Measurements from ENCODE around the gene KRT28.

Gene KRT28

GRCh38 chr17:40833882-40834281 lies 34.1 kb upstream of the KRT28 start:
- no peak overlapping the region for H3K9ac ChIP-seq (ENCODE audit: insufficient read length)
- peaks cover 18% of the 10 kb centered on the region for H3K36me3 ChIP-seq (ENCODE audit: insufficient read depth, low read length)
- TF ChIP-seq POLR2AphosphoS5 (IDR thresholded peaks at IDR 0.05; ENCODE audit: borderline replicate concordance, low read depth, low read length) (no peak), FOXP2 (optimal IDR thresholded peaks at IDR 0.05; ENCODE audit: control extremely low read depth, extremely low read length, insufficient read depth) (no peak), EZH2 (IDR thresholded peaks at IDR 0.05) (no peak)
- DNase-seq (ENCODE audit: low read depth, low spot score), result no peak
- H3K9me3 ChIP-seq (ENCODE audit: low read depth, low read length), result no peaks in the 10 kb centered on the region
- H3K4me3 ChIP-seq, result no peak overlapping the region
- peak overlapping the region; percentile 88 for H3K27ac ChIP-seq

GRCh38 chr17:40832840-40833239 lies 33.1 kb upstream of the KRT28 start:
- TF ChIP-seq EZH2 (IDR thresholded peaks at IDR 0.05) (no peak), POLR2AphosphoS5 (IDR thresholded peaks at IDR 0.05; ENCODE audit: borderline replicate concordance, low read depth, low read length) (no peak), FOXP2 (optimal IDR thresholded peaks at IDR 0.05; ENCODE audit: control extremely low read depth, extremely low read length, insufficient read depth) (no peak)
- H3K27ac ChIP-seq, result peak overlapping the region; percentile 88
- no peaks in the 10 kb centered on the region for H3K9me3 ChIP-seq (ENCODE audit: low read depth, low read length)
- H3K9ac ChIP-seq (ENCODE audit: insufficient read length), result peak overlapping the region; percentile 34
- H3K36me3 ChIP-seq (ENCODE audit: insufficient read depth, low read length), result peaks cover 18% of the 10 kb centered on the region
- H3K4me3 ChIP-seq, result no peak overlapping the region
- DNase-seq (ENCODE audit: low read depth, low spot score), result no peak

GRCh38 chr17:40830085-40830776 lies 30.5 kb upstream of the KRT28 start:
- Histone ChIP-seq H3K27ac (no peak overlapping the region), H3K4me3 (no peak overlapping the region), H3K9me3 (ENCODE audit: low read depth, low read length) (no peaks in the 10 kb centered on the region), H3K36me3 (ENCODE audit: insufficient read depth, low read length) (peaks cover 14% of the 10 kb centered on the region; the same call in 1 of the 2 replicates), H3K9ac (ENCODE audit: insufficient read length) (no peak overlapping the region)
- no peak for DNase-seq (ENCODE audit: low read depth, low spot score)
- no peak for TF ChIP-seq EZH2 (IDR thresholded peaks at IDR 0.05)
- TF ChIP-seq POLR2AphosphoS5 (IDR thresholded peaks at IDR 0.05; ENCODE audit: borderline replicate concordance, low read depth, low read length), result no peak

GRCh38 chr17:40828454-40829044 lies 28.8 kb upstream of the KRT28 start:
- Histone ChIP-seq H3K9ac (ENCODE audit: insufficient read length) (peak overlapping the region; percentile 73), H3K9me3 (ENCODE audit: low read depth, low read length) (no peaks in the 10 kb centered on the region), H3K27ac (peak overlapping the region; percentile 97), H3K36me3 (ENCODE audit: insufficient read depth, low read length) (peaks cover 5% of the 10 kb centered on the region; the same call in 1 of the 2 replicates), H3K4me3 (peak overlapping the region; percentile 71)
- DNase-seq (ENCODE audit: low read depth, low spot score), result peak; percentile 44
- TF ChIP-seq FOXP2 (optimal IDR thresholded peaks at IDR 0.05; ENCODE audit: control extremely low read depth, extremely low read length, insufficient read depth) (no peak), POLR2AphosphoS5 (IDR thresholded peaks at IDR 0.05; ENCODE audit: borderline replicate concordance, low read depth, low read length) (no peak), EZH2 (IDR thresholded peaks at IDR 0.05) (no peak)

GRCh38 chr17:40827746-40828453 lies 28.1 kb upstream of the KRT28 start:
- Histone ChIP-seq H3K9me3 (ENCODE audit: low read depth, low read length) (no peaks in the 10 kb centered on the region), H3K36me3 (ENCODE audit: insufficient read depth, low read length) (peaks cover 5% of the 10 kb centered on the region; the same call in 1 of the 2 replicates), H3K9ac (ENCODE audit: insufficient read length) (peak overlapping the region; percentile 73), H3K27ac (peak overlapping the region; percentile 97), H3K4me3 (peak overlapping the region; percentile 71)
- TF ChIP-seq EZH2 (IDR thresholded peaks at IDR 0.05) (no peak), FOXP2 (optimal IDR thresholded peaks at IDR 0.05; ENCODE audit: control extremely low read depth, extremely low read length, insufficient read depth) (no peak), POLR2AphosphoS5 (IDR thresholded peaks at IDR 0.05; ENCODE audit: borderline replicate concordance, low read depth, low read length) (no peak)
- peak; percentile 48 for DNase-seq (ENCODE audit: low read depth, low spot score)

- Histone ChIP-seq H3K27ac (no peak overlapping the region), H3K9ac (ENCODE audit: insufficient read length) (no peak overlapping the region)
- no peak for DNase-seq (ENCODE audit: low read depth, low spot score)
Measured at GRCh38 chr17:40825599-40825998, 25.8 kb upstream of the KRT28 start.

GRCh38 chr17:40824015-40824832 lies 24.5 kb upstream of the KRT28 start:
- Histone ChIP-seq H3K9me3 (ENCODE audit: low read depth, low read length) (no peaks in the 10 kb centered on the region), H3K4me3 (no peak overlapping the region), H3K36me3 (ENCODE audit: insufficient read depth, low read length) (peaks cover 5% of the 10 kb centered on the region; the same call in 1 of the 2 replicates), H3K9ac (ENCODE audit: insufficient read length) (no peak overlapping the region), H3K27ac (peak overlapping the region; percentile 28; the same call in 1 of the 2 replicates)
- TF ChIP-seq POLR2AphosphoS5 (IDR thresholded peaks at IDR 0.05; ENCODE audit: borderline replicate concordance, low read depth, low read length), result no peak
- TF ChIP-seq FOXP2 (optimal IDR thresholded peaks at IDR 0.05; ENCODE audit: control extremely low read depth, extremely low read length, insufficient read depth), result no peak
- no peak for TF ChIP-seq EZH2 (IDR thresholded peaks at IDR 0.05)
- no peak for DNase-seq (ENCODE audit: low read depth, low spot score)

More at GRCh38 chr17:40825599-40825998, 25.8 kb upstream of the KRT28 start:
- TF ChIP-seq FOXP2 (optimal IDR thresholded peaks at IDR 0.05; ENCODE audit: control extremely low read depth, extremely low read length, insufficient read depth), result no peak
- Histone ChIP-seq H3K36me3 (ENCODE audit: insufficient read depth, low read length) (peaks cover 11% of the 10 kb centered on the region; the same call in 1 of the 2 replicates), H3K9me3 (ENCODE audit: low read depth, low read length) (no peaks in the 10 kb centered on the region), H3K4me3 (no peak overlapping the region)

Measured in SK-N-MC (cell line).